GM13977 (cell line): Measurements from ENCODE around the gene ERVW-1.
"Not testable (repeated sequence)": the region's sequence is repeated elsewhere in the genome, so short reads cannot be mapped to it uniquely, and the experiment has no call there.

ENCODE experiments used
- DNase-seq: peaks from one replicate; pipeline ENCODE4 v3.0.0; 2012; ENCODE audit warnings: low spot score
- in situ Hi-C: fragments of 300-500 bp; cut with MboI; formaldehyde crosslinking; loops from one replicate; pipeline ENCODE4 v1.12.0; 2022; ENCODE audit warnings: low sequenced_read_pairs, low pct_unique_long_range_greater_than_20kb, mixed read lengths, inconsistent platforms; ENCODE audit not compliant: unreplicated experiment
- TF ChIP-seq, protein P1 (sequence below): IDR thresholded peaks from 2 replicates; pipeline ENCODE4 v1.5.1; 2012; ENCODE audit warnings: mild to moderate bottlenecking, control low read depth; ENCODE audit not compliant: insufficient read depth; ENCODE audit errors: extremely low read depth, missing control alignments

The ERVW-1 gene

DNA sequence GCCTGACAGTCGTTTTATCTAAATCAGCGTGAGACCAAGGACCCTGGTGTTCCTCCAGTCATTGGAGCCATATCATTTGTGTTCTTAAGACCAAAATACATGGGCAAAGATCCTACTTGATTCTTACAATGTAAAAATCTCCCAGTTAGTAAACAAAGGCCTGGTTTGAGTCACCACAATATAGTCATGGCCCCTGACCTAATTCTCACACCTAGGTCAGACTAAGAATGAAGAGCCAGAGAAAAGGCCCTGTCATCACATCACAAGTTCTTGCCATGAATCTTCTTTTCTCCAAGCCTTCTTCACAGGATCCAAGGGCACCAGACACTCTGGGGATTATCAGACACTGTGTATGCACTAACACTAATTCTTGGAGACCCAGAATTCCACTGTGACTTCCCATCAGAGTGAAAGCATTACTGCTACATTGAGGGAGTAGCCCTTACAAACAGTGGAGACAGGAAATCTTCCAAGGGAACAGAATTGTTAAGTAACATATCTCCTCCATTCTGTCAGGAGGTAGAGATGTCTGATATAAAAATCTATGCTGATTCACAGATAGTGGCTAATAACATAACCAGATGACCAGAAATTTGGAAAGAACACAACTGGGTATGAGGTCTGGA, 7.6 kb upstream of the ERVW-1 start:
- in situ Hi-C loops = no loop called here
- no peak for DNase-seq
- TF ChIP-seq, protein P1, sequence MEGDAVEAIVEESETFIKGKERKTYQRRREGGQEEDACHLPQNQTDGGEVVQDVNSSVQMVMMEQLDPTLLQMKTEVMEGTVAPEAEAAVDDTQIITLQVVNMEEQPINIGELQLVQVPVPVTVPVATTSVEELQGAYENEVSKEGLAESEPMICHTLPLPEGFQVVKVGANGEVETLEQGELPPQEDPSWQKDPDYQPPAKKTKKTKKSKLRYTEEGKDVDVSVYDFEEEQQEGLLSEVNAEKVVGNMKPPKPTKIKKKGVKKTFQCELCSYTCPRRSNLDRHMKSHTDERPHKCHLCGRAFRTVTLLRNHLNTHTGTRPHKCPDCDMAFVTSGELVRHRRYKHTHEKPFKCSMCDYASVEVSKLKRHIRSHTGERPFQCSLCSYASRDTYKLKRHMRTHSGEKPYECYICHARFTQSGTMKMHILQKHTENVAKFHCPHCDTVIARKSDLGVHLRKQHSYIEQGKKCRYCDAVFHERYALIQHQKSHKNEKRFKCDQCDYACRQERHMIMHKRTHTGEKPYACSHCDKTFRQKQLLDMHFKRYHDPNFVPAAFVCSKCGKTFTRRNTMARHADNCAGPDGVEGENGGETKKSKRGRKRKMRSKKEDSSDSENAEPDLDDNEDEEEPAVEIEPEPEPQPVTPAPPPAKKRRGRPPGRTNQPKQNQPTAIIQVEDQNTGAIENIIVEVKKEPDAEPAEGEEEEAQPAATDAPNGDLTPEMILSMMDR = no peak

DNA sequence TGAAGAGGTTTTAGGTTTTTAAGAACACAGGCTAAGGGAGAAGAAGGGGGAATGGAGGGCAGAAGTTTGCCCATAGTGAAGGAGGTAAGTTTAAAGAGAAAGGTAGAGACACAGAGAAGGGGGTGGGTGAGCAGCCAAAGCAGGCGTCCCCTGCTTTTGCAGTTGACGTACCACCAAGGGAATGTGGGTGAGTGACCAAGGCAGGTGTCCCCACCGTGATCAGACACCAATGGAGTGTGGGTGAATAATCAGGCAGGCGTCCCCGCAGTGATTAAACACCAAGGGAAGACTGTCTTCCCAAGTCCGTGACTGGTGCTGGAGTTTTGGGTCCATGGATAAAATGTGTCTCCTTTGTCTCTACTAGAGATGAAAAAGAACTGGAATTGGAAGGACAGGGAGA, 6.5 kb upstream of the ERVW-1 start:
- in situ Hi-C loops, DNase-seq: not testable (repeated sequence)

DNA sequence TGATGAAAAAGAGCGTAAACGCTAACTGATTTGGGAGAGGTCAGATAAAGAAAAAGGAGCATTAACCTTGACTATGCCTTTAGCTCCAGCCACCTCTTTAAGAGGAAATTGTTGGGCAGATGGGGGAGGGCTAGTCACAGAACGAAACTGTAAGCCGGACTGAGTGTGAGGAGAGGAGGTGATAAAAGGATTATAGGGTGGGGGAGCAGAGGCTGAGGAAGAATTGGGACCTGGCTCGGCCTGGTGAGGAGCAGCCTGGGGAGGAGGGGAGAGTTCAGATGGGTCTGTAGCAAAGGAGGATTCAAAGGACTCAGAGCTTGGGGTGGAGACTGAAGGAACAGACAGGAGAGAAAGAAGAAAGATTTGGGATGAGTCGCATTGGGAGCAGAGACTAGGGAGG, 5.9 kb upstream of the ERVW-1 start:
- in situ Hi-C loops, DNase-seq: not testable (repeated sequence)

DNA sequence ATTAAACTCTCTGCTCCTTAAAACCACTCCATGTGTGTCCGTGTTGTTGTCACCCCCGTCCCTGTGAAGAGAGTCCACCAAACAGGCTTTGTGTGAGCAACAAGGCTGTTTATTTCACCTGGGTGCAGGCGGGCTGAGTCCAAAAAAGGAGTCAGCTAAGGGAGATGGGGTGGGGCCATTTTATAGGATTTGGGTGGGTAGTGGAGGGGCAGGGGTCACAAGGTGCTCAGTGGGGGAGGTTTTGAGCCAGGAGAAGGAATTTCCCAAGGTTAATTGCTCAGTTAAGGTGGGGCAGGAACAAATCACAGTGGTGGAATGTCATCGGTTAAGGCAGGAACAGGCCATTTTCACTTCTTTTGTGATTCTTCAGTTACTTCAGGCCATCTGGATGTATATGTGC, 1.4 kb upstream of the ERVW-1 start:
- in situ Hi-C loops, DNase-seq: not testable (repeated sequence)

DNA sequence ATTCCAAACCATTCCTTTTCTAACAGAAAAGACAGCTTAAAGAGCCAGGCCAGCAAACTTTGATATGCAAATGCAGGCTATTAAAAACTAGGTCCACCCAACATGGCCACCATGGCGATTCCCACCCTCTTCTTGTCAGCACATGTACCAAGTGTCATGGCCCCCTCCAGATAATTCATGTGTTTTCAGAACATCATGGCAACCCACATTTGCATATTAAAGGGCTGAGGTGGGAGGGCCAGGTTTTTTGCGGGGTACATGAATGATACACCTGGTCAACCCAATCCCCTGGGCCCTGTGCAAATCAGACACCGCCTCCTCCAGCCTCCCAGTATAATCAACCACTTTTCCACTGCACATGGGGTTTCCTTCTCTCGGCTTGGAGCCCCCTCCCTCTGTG, 965 bp upstream of the ERVW-1 start:
- TF ChIP-seq, protein P1 = no peak
- in situ Hi-C loops = no loop called here
- no peak for DNase-seq

DNA sequence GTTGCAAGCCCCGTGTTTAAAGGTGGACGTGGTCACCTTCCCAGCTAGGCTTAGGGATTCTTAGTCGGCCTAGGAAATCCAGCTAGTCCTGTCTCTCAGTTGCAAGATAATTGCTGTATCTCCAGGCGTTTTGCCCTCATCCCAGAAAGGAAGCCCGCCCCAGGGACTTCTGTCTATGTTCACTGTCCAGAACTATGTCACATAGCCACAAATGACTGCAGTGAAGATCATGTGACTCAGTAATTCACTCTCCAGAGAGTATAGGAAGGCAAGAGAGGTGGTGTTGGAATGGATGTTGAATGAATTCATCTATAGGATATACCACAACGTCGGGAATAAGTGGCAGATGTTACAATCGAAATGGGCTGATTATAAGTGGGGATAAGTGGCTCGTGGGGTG, 349 bp upstream of the ERVW-1 start:
- TF ChIP-seq, protein P1 = no peak
- in situ Hi-C loops = no loop called here
- DNase-seq = no peak

DNA sequence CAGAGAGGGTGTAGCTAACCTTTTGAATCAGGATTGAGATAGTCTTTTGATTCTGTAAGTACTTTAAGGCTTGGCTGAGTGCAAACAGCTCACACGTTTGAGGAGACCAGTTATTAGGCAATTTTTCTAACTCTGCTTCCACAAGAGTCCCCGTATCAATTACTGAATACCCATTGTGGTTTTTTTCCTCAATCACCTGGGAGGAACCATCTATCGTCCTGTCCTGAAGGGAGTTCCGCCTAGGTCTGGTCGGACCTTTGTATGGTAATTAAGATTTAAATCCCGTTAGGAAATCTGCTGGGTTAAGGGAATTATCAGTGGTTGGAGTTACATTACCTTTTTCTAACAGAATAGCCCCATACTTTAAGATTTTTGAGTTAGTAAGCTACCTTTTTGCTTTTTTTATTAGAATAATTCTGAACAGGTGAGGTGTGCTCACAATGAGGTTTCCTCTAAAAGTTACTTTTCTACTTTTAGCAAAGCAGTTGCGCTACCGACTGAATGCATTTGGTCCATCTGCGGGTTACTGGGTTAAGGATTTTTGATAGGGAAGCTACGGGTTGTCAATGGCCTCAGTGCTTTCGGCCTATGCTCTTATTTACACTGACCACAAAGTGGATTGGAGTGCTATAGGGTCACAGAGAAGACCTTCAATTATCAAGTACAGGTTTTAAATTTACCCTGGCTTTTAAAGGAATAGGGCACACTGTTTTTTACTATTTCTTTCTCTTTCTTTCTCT, 1.7 kb downstream of the ERVW-1 start:
- DNase-seq, in situ Hi-C loops: not testable (repeated sequence)

DNA sequence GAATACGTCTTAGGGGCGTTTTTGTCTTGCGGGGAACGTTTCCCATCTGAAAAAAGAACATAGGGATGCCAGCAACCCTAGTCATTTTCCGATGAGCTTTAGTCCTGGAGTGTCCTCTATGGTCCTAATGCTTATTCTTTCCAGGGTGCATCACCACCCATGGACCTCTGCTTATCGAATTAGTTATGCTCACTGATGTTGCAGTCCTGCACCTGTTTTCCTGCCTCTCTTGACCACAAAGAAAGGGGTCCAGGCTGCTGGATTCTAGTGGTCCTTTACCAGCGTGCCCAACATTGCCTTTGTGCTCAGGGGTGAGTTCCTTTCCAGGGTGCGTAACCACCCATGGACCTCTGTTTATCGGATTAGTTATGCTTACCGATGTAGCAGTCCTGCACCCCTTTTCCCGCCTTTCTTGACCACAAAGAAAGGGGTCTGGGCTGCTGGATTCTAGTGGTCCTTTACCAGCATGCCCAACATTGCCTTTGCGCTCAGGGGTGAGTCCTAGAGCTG, 2.4 kb downstream of the ERVW-1 start:
- DNase-seq, in situ Hi-C loops: not testable (repeated sequence)

DNA sequence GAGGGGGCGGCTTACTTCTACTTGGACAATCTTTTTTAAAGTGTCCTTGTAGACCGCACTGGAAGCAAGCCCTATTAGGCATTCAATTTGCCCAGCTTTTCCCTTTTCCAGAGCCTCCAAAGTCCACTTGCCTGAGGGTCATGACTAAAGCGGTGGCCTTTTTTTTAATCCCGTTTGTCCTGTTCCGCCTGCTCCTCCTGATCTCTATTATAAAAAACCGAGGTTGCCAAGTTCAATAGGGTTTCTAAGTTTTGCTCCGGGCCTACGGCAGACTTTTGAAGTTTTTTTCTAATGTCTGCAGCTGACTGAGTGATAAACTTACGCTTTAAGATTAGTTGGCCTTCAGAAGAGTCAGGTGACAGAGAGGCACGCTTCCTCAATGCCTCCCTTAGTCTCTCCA, 3.8 kb downstream of the ERVW-1 start:
- DNase-seq, in situ Hi-C loops: not testable (repeated sequence)

DNA sequence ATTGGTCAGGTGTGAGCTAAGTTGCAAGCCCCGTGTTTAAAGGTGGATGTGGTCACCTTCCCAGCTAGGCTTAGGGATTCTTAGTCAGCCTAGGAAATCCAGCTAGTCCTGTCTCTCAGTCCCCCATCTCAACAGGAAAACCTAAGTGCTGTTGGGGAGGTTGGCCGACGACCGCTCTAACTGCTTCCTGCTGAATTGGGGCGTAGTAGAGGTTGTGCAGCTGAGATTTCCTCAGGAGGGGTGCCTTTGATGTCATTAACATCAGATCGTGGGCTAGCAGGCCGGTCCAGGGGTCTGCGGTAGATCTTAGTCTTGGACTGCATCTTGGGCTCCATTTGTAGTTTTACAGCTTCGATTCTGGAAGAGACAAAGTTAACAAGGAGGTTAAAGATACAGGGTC, 9.2 kb downstream of the ERVW-1 start:
- in situ Hi-C loops, DNase-seq: not testable (repeated sequence)
